Loucy (cell line): Measurements from ENCODE around the gene SOBP.

ENCODE experiments used
- EZH2phosphoT487 ChIP-seq: fragments of 200-600 bp; IDR thresholded peaks from 2 replicates; pipeline ENCODE4 v1.6.1; 2018; ENCODE audit warnings: antibody characterized with exemption, mild to moderate bottlenecking, moderate library complexity, borderline replicate concordance
- TF ChIP-seq, protein P1 (sequence below): fragments of 200-600 bp; sonication (generic); conservative IDR thresholded peaks from 2 replicates; pipeline ENCODE4 v1.5.1; 2014; ENCODE audit warnings: mild to moderate bottlenecking, antibody characterized with exemption, low read length

GRCh38 chr6:107641071-107641470 is 151.2 kb downstream of the SOBP start:
- TF ChIP-seq, protein P1, sequence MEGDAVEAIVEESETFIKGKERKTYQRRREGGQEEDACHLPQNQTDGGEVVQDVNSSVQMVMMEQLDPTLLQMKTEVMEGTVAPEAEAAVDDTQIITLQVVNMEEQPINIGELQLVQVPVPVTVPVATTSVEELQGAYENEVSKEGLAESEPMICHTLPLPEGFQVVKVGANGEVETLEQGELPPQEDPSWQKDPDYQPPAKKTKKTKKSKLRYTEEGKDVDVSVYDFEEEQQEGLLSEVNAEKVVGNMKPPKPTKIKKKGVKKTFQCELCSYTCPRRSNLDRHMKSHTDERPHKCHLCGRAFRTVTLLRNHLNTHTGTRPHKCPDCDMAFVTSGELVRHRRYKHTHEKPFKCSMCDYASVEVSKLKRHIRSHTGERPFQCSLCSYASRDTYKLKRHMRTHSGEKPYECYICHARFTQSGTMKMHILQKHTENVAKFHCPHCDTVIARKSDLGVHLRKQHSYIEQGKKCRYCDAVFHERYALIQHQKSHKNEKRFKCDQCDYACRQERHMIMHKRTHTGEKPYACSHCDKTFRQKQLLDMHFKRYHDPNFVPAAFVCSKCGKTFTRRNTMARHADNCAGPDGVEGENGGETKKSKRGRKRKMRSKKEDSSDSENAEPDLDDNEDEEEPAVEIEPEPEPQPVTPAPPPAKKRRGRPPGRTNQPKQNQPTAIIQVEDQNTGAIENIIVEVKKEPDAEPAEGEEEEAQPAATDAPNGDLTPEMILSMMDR = no peak
- TF ChIP-seq EZH2phosphoT487 = no peak
